Measurements from ENCODE around the gene ZNF467. TPM values are rescaled to one million over a fixed set of nuclear protein-coding genes. Genes with fewer than 3 reads are reported as not detected.

ZNF467 gene
- total and polyA plus RNA-seq, 11 donors, result 2.6 to 9.5 (median 4.7) TPM

DNA sequence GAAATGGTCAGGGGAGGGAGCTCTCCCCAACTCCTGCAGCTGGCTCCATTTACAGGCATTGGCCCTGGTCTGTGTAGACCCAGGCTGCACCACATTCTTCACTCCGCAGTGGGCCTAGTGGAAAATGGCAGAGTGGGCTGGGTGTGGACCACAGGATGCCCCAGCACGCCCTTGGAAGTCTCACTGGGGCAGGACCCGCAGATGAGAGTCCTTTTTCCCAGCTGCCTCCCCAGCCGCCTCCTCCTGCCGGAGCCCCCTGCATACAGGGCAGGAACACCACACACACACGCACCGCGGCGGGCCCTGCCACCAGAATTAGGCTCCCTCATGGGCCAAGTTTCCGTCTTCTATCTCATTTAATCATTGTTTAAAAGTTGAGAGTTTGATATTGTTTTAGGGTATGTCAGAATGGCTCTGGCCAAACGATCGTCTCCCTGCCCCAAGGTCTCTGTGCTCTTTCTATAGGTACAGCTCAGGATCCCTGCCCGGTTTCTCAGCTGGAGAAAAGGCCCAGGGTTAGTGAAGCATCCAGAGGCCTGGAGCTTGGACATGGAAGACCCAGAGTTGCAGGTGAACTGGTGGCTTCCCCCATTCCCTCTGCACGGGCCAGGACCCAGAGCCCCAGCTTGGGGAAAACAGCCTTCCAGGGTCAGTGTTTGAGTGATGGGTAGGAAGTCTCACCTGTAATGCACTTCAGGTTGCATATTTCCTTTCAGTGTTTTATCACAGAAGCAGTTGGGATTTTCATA is 42.0 kb downstream of the ZNF467 start:
- WGBS, 4 donors, result 88 to 94% (median 93%) methylated on average over 14 of the region's 14 CpGs
- no peak overlapping the region for H3K4me3 ChIP-seq
- no peaks in the 10 kb centered on the region for H3K27me3 ChIP-seq
- H3K36me3 ChIP-seq, result peaks cover 0 to 75% (median 65%) of the 10 kb centered on the region in 9 donors
- H3K9me3 ChIP-seq, result no peaks in the 10 kb centered on the region
- TF ChIP-seq, protein P1, sequence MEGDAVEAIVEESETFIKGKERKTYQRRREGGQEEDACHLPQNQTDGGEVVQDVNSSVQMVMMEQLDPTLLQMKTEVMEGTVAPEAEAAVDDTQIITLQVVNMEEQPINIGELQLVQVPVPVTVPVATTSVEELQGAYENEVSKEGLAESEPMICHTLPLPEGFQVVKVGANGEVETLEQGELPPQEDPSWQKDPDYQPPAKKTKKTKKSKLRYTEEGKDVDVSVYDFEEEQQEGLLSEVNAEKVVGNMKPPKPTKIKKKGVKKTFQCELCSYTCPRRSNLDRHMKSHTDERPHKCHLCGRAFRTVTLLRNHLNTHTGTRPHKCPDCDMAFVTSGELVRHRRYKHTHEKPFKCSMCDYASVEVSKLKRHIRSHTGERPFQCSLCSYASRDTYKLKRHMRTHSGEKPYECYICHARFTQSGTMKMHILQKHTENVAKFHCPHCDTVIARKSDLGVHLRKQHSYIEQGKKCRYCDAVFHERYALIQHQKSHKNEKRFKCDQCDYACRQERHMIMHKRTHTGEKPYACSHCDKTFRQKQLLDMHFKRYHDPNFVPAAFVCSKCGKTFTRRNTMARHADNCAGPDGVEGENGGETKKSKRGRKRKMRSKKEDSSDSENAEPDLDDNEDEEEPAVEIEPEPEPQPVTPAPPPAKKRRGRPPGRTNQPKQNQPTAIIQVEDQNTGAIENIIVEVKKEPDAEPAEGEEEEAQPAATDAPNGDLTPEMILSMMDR (IDR thresholded peaks at IDR 0.05), result no peak
- TF ChIP-seq POLR2A (IDR thresholded peaks at IDR 0.05), result no peak
- peaks cover 0 to 25% (median 4%) of the 10 kb centered on the region in 12 donors for H3K4me1 ChIP-seq
- H3K27ac ChIP-seq, result peak overlapping the region in 1 of 12 donors; percentile 77
- no peak for DNase-seq
- ATAC-seq, result no peak
- intact Hi-C loops (cut with DNase I), result no loop called here

DNA sequence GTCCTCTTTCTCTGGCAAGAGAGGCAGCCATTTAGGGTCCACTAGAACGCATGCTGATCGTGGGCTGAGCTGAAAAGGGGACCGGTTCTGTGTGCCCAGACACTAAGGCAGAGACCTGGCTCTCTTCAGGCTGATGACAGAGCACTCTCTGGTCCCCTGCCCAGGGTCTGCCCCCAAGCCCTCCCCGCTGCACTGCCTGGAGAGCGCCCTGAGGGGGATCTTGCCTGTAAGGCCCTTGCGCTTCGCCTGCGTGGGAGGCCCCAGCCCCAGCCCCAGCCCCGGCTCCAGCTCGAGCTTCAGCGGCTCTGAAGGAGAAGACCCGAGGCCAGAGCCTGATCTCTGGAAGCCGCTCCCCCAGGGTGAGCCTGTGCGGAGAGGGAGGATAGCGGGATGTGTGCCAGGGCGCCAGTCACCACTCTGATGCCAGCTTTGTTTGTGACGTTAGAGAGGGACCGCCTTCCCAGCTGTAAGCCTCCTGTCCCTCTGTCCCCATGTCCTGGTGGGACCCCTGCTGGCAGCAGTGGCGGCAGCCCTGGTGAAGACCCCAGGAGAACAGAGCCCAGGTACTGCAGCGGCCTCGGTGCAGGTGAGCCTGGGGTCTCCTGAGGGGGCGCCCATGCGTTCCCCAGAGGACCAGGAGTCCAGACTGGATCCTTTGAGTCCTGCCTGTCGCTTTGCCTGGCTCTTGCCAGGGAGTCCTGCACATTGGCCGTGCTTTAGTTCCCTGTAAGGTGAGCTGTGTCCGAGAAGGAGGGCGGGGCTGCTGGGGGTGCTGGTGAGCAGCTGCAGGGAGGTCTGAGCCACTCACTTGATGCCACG is 43.2 kb downstream of the ZNF467 start:
- peak; percentile 77 to 91 (median 82) for ATAC-seq
- WGBS, 4 donors, result 50 to 69% (median 62%) methylated on average over 11 to 28 of the region's 28 CpGs
- Histone ChIP-seq H3K4me1 (peaks cover 0 to 25% (median 4%) of the 10 kb centered on the region in 12 donors), H3K27me3 (no peaks in the 10 kb centered on the region), H3K36me3 (peaks cover 0 to 87% (median 72%) of the 10 kb centered on the region in 9 donors), H3K27ac (peak overlapping the region in 11 of 12 donors; percentile 11 to 80 (median 60)), H3K9me3 (no peaks in the 10 kb centered on the region), H3K4me3 (no peak overlapping the region)
- TF ChIP-seq POLR2A (IDR thresholded peaks at IDR 0.05), result no peak
- TF ChIP-seq, protein P1 (IDR thresholded peaks at IDR 0.05), result peak in 9 of 12 donors; percentile 3 to 52 (median 39)
- intact Hi-C loops (cut with DNase I), result no loop called here
- DNase-seq, result peak in 4 of 5 donors; percentile 66 to 88 (median 78)

DNA sequence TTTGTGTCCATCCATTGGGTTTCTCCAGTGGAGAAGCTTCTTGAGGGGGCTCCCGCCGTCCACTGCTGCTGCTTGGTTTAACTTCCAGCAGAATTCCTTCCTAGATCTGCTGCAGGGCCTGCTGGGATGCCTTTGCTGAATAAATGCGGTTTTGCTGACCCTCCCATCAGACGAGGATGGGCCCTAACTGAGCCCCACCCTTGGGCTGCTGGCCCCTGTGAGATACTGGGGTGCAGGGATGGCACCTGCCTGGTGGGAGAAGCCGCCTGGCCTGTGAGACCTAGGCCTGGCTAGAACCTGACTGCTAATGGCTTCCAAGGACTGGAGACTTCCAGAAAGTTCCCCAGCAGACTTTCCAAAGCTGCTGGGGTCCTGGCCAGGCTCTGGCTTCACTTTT is 43.8 kb downstream of the ZNF467 start:
- no peak for DNase-seq
- H3K9me3 ChIP-seq, result no peaks in the 10 kb centered on the region
- 74 to 87% (median 84%) methylated on average over 4 to 5 of the region's 5 CpGs for WGBS, 4 donors
- no peak for TF ChIP-seq POLR2A (IDR thresholded peaks at IDR 0.05)
- TF ChIP-seq, protein P1 (IDR thresholded peaks at IDR 0.05), result no peak
- H3K4me3 ChIP-seq, result no peak overlapping the region
- peak overlapping the region in 11 of 12 donors; percentile 11 to 80 (median 60) for H3K27ac ChIP-seq
- H3K36me3 ChIP-seq, result peaks cover 0 to 93% (median 78%) of the 10 kb centered on the region in 9 donors
- ATAC-seq, result no peak
- intact Hi-C loops (cut with DNase I), result no loop called here
- peaks cover 0 to 25% (median 5%) of the 10 kb centered on the region in 12 donors for H3K4me1 ChIP-seq
- H3K27me3 ChIP-seq, result no peaks in the 10 kb centered on the region
